H1 (cell line): ENCODE data around the gene SLC24A4. TPM values are rescaled to one million over a fixed set of nuclear protein-coding genes. Genes with fewer than 3 reads are reported as not detected.

ENCODE experiments used
- CTCF ChIA-PET: fragments of 300-600 bp; sonication (Branson Sonifier 250); formaldehyde crosslinking; loops from one replicate; lab custom pipeline; 2021; ENCODE audit not compliant: partially characterized antibody; lab: Charles Lee
- POLR2A ChIA-PET: fragments of 300-600 bp; sonication (Branson Sonifier 250); formaldehyde crosslinking; loops from one replicate; lab custom pipeline; 2021; ENCODE audit warnings: inconsistent platforms; ENCODE audit not compliant: partially characterized antibody; lab: Charles Lee
- DNase-seq, 2 experiments: peaks; one replicate each; pipeline versions ENCODE4 v3.0.0 to v3.0.0-alpha.2; 2010 to 2022; ENCODE audit warnings: low spot score in 2 of 2, low read depth in 1 of 2, mixed read lengths in 1 of 2
- FAIRE-seq: peaks from 2 replicates; lab custom pipeline; 2011; peaks lifted over from hg19 to GRCh38; lab: Jason Lieb, UNC
- H2AFZ ChIP-seq: 2 replicates; pipeline ENCODE4 v1.8.1; 2012; ENCODE audit warnings: low read length, inconsistent platforms
- H2AK5ac ChIP-seq: 2 replicates; pipeline ENCODE4 v1.6.1; 2013; ENCODE audit warnings: low read depth, low read length
- H2BK120ac ChIP-seq: replicated peaks from 2 replicates; pipeline ENCODE3; 2013; ENCODE audit warnings: low read depth, low read length, inconsistent platforms
- H2BK12ac ChIP-seq: 2 replicates; pipeline ENCODE4 v1.6.1; 2013; ENCODE audit warnings: low read depth, low read length
- H2BK15ac ChIP-seq: 2 replicates; pipeline ENCODE4 v1.6.1; 2013; ENCODE audit warnings: low read length
- H2BK20ac ChIP-seq: 2 replicates; pipeline ENCODE4 v1.6.1; 2013; ENCODE audit warnings: low read length
- H2BK5ac ChIP-seq: 2 replicates; pipeline ENCODE4 v1.6.1; 2013; ENCODE audit warnings: low read depth, low read length
- H3K14ac ChIP-seq: 2 replicates; pipeline ENCODE4 v1.6.1; 2013; ENCODE audit warnings: inconsistent platforms; ENCODE audit not compliant: insufficient read length
- H3K18ac ChIP-seq: 2 replicates; pipeline ENCODE4 v1.6.1; 2013; ENCODE audit warnings: low read length; ENCODE audit errors: extremely low read depth
- H3K23ac ChIP-seq: 2 replicates; pipeline ENCODE4 v1.6.1; 2013; ENCODE audit warnings: inconsistent platforms; ENCODE audit not compliant: insufficient read length
- H3K23me2 ChIP-seq: 2 replicates; pipeline ENCODE4 v1.6.1; 2013; ENCODE audit warnings: low read depth, low read length
- H3K27ac ChIP-seq: 2 replicates; pipeline ENCODE4 v1.6.1; 2011; ENCODE audit warnings: low read depth, low read length, inconsistent platforms
- H3K27me3 ChIP-seq, 4 experiments: replicated peaks in 1 of 4; 1 replicate in 1 of 4; 2 replicates in 3 of 4; pipeline versions ENCODE4 v1.6.1 to v1.8.1; 2011 to 2013; ENCODE audit warnings: low read length in 3 of 4, mild to moderate bottlenecking in 3 of 4, inconsistent platforms in 2 of 4, mixed read lengths in 2 of 4, moderate library complexity in 1 of 4; ENCODE audit not compliant: control insufficient read depth in 3 of 4, insufficient read depth in 3 of 4; ENCODE audit errors: extremely low read depth in 1 of 4
- H3K36me3 ChIP-seq, 4 experiments: 2 replicates each; pipeline versions ENCODE4 v1.6.1 to v1.8.1; 2011 to 2013; ENCODE audit warnings: mild to moderate bottlenecking in 4 of 4, low read length in 3 of 4, moderate library complexity in 2 of 4, control low read depth in 1 of 4, inconsistent platforms in 1 of 4; ENCODE audit not compliant: insufficient read depth in 4 of 4, control insufficient read depth in 2 of 4
- H3K4ac ChIP-seq: replicated peaks from 2 replicates; pipeline ENCODE3; 2013; ENCODE audit warnings: low read length, low read depth, mixed read lengths, inconsistent platforms; ENCODE audit not compliant: insufficient read length
- H3K4me1 ChIP-seq, 4 experiments: replicated peaks in 1 of 4; 1 replicate in 1 of 4; 2 replicates in 3 of 4; pipeline versions ENCODE4 v1.6.1 to v1.8.1; 2011 to 2013; ENCODE audit warnings: low read length in 3 of 4, inconsistent platforms in 2 of 4, mixed read lengths in 1 of 4; ENCODE audit not compliant: insufficient read depth in 4 of 4, control insufficient read depth in 3 of 4
- H3K4me2 ChIP-seq, 2 experiments: 2 replicates each; pipeline versions ENCODE4 v1.6.1 to v1.8.1; 2011 to 2013; ENCODE audit warnings: low read depth in 2 of 2, low read length in 2 of 2, control low read depth in 1 of 2, inconsistent platforms in 1 of 2, mild to moderate bottlenecking in 1 of 2; ENCODE audit not compliant: insufficient read depth in 1 of 2
- H3K4me3 ChIP-seq, 4 experiments: fragments of 200-600, 300-600 bp in 1 of 4; sonication (generic), shearing (Covaris generic), sonication (Bioruptor Twin) in 1 of 4; 2 replicates each; pipeline versions ENCODE4 v1.5.1 to v1.8.1; 2011 to 2016; ENCODE audit warnings: low read length in 4 of 4, low read depth in 3 of 4, control low read depth in 2 of 4, inconsistent platforms in 2 of 4, mild to moderate bottlenecking in 2 of 4, mixed read lengths in 1 of 4, moderate library complexity in 1 of 4; ENCODE audit not compliant: insufficient read depth in 2 of 4; ENCODE audit errors: extremely low read depth in 1 of 4
- H3K56ac ChIP-seq: replicated peaks from 2 replicates; pipeline ENCODE3; 2013; ENCODE audit warnings: low read depth, mild to moderate bottlenecking, mixed read lengths, low read length, inconsistent platforms; ENCODE audit not compliant: insufficient read length
- H3K79me1 ChIP-seq: 2 replicates; pipeline ENCODE4 v1.6.1; 2013; ENCODE audit warnings: low read depth, low read length, control low read depth
- H3K79me2 ChIP-seq, 2 experiments: 2 replicates each; pipeline versions ENCODE4 v1.6.1 to v1.8.1; 2012 to 2013; ENCODE audit warnings: low read length in 2 of 2, mild to moderate bottlenecking in 2 of 2, inconsistent platforms in 1 of 2; ENCODE audit not compliant: insufficient read depth in 2 of 2, control insufficient read depth in 1 of 2
- H3K9ac ChIP-seq, 4 experiments: replicated peaks in 1 of 4; 1 replicate in 1 of 4; 2 replicates in 3 of 4; pipeline versions ENCODE4 v1.6.1 to v1.8.1; 2011 to 2013; ENCODE audit warnings: low read depth in 3 of 4, low read length in 3 of 4, control low read depth in 2 of 4, mild to moderate bottlenecking in 2 of 4, moderate library complexity in 2 of 4, inconsistent platforms in 1 of 4; ENCODE audit errors: extremely low read depth in 1 of 4
- H3K9me3 ChIP-seq, 2 experiments: 2 replicates each; pipeline versions ENCODE4 v1.6.1 to v1.8.1; 2012 to 2013; ENCODE audit warnings: mild to moderate bottlenecking in 2 of 2, moderate library complexity in 2 of 2, control low read depth in 1 of 2, inconsistent platforms in 1 of 2, low read depth in 1 of 2, low read length in 1 of 2, mixed read lengths in 1 of 2; ENCODE audit not compliant: insufficient read depth in 2 of 2
- H4K20me1 ChIP-seq, 2 experiments: replicated peaks in 1 of 2; 2 replicates each; pipeline versions ENCODE3 to v1.8.1; 2011 to 2013; ENCODE audit warnings: inconsistent platforms in 2 of 2, low read length in 2 of 2, mild to moderate bottlenecking in 1 of 2; ENCODE audit not compliant: insufficient read depth in 2 of 2, control insufficient read depth in 1 of 2
- H4K5ac ChIP-seq: 2 replicates; pipeline ENCODE4 v1.6.1; 2013; ENCODE audit warnings: low read length, low read depth, mixed read lengths, inconsistent platforms; ENCODE audit not compliant: insufficient read length
- H4K8ac ChIP-seq: 2 replicates; pipeline ENCODE4 v1.8.0; 2013; ENCODE audit warnings: mild to moderate bottlenecking, moderate library complexity, low read length, inconsistent platforms; ENCODE audit not compliant: insufficient read depth; ENCODE audit errors: extremely low read depth
- H4K91ac ChIP-seq: replicated peaks from 2 replicates; pipeline ENCODE3; 2013; ENCODE audit warnings: low read length, mixed read lengths, inconsistent platforms; ENCODE audit not compliant: insufficient read length
- BRCA1 ChIP-seq: IDR thresholded peaks from 2 replicates; pipeline ENCODE4 v1.6.1; 2012; ENCODE audit warnings: low read depth, low read length, improper control_type of control experiment
- HDAC2 ChIP-seq, 2 experiments: fragments of 300-600 bp in 1 of 2; sonication (generic) in 1 of 2; IDR thresholded peaks; 2 replicates each; pipeline ENCODE4 v1.6.1; 2011 to 2012; ENCODE audit warnings: low read depth in 2 of 2, low read length in 2 of 2, mild to moderate bottlenecking in 2 of 2, moderate library complexity in 2 of 2, borderline replicate concordance in 1 of 2, inconsistent platforms in 1 of 2
- KDM1A ChIP-seq: fragments of 200-600, 300-600 bp; sonication (generic); IDR thresholded peaks from 2 replicates; pipeline ENCODE4 v1.7.1; 2016; ENCODE audit warnings: mild to moderate bottlenecking, low read length, borderline replicate concordance
- PHF8 ChIP-seq: fragments of 200-600 bp; sonication (generic); conservative IDR thresholded peaks from 2 replicates; pipeline ENCODE4 v1.7.1; 2012; ENCODE audit warnings: low read depth, mild to moderate bottlenecking, inconsistent platforms, low read length, moderate library complexity
- RNF2 ChIP-seq: fragments of 200-900, 300-1000 bp; sonication (generic); IDR thresholded peaks from 2 replicates; pipeline ENCODE4 v1.7.1; 2016; ENCODE audit warnings: borderline replicate concordance, low read depth, mild to moderate bottlenecking, antibody characterized with exemption, low read length; ENCODE audit not compliant: poor library complexity, severe bottlenecking; ENCODE audit errors: missing control alignments
- SIRT6 ChIP-seq: IDR thresholded peaks from one replicate; pipeline ENCODE4 v1.7.1; 2012; ENCODE audit warnings: low read length, inconsistent platforms
- TBP ChIP-seq: IDR thresholded peaks from 2 replicates; pipeline ENCODE4 v1.6.1; 2011; ENCODE audit warnings: low read depth, low read length, improper control_type of control experiment
- ZNF274 ChIP-seq: IDR thresholded peaks from 2 replicates; pipeline ENCODE4 v1.7.0; 2012; ENCODE audit warnings: low read length, borderline replicate concordance; ENCODE audit errors: extremely low read depth
- WGBS, 2 experiments: shearing (Covaris generic) in 1 of 2; methylation state at CpG; one replicate each; pipeline versions ENCODE4 v1.1.6 to v1.1.7; 2013 to 2015; ENCODE audit warnings: low lambda C conversion rate in 2 of 2, mixed read lengths in 2 of 2, inconsistent platforms in 1 of 2, low coverage in 1 of 2, missing lambda C conversion rate in 1 of 2; ENCODE audit not compliant: insufficient replicate concordance in 2 of 2, insufficient coverage in 1 of 2, insufficient read length in 1 of 2; ENCODE audit errors: extremely low coverage in 1 of 2, missing lambda C conversion rate in 1 of 2; 5-methylcytosine and 5-hydroxymethylcytosine counted together
- polyA plus RNA-seq, 7 experiments: library from polyadenylated mRNA; depleted of rRNA in 3 of 7; stranded (reverse) in 5 of 7; unstranded in 2 of 7; fragments of >200 nt in 5 of 7; fragments of 200-250 nt in 2 of 7; gene quantifications; 1 replicate in 5 of 7; 2 replicates in 1 of 7; 4 replicates in 1 of 7; pipeline versions ENCODE4 v1.2.1 to v1.2.3, GENCODE V29; 2011 to 2013; ENCODE audit warnings: missing spikeins in 2 of 7, mixed read lengths in 2 of 7
- total RNA-seq: library from RNA; stranded (reverse); fragmentation: NEBNext Ultra II Directional; extraction: Animal tissue kit (Norgen Biotek cat#: 25700); gene quantifications from 2 replicates; pipeline ENCODE4 v1.2.1, GENCODE V29; 2021
- TF ChIP-seq, protein P1 (sequence below): IDR thresholded peaks from 2 replicates; pipeline ENCODE4 v1.6.1; 2012; ENCODE audit warnings: inconsistent platforms
- TF ChIP-seq, protein P2 (sequence below): IDR thresholded peaks from 2 replicates; pipeline ENCODE4 v1.6.1; 2011; ENCODE audit warnings: low read length, improper control_type of control experiment

Gene SLC24A4
- total and polyA plus RNA-seq, 2 of the 8 experiments (the other 6 are each of a cell fraction or from before 2014, with no cell fraction given) = 0.27 to 0.89 TPM

DNA sequence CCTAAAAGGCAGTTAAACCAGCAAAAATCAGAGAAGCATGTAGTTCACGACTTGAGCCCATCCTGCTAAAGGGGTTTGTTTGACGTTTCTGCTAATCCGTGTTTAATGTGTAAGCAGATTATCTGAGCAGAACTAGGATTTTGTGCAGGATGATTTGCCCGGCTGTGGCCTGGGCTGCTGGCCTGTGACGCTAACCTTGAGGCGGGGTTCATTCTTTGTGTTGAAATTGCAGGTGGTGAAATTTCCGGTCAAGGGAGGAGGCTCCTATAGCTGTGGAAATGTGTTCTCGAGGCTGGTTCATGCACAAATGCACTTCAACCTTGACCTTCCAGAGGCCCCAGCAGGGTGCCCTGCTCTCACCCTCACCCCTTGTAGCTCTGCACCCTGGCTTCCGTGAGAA, 63.7 kb downstream of the SLC24A4 start:
- FAIRE-seq (no peak), DNase-seq (no peak)
- Histone ChIP-seq H3K36me3 (no peaks in the 10 kb centered on the region), H3K9me3 (no peaks in the 10 kb centered on the region), H4K20me1 (peaks cover 0 to 3% of the 10 kb centered on the region in 2 experiments), H3K27me3 (no peaks in the 10 kb centered on the region), H3K4me2 (no peak overlapping the region), H2BK120ac (no peak overlapping the region), H2AK5ac (no peak overlapping the region), H3K18ac (no peak overlapping the region), H3K23me2 (0 out of 2 replicates have a peak, but pooled peaks cover 2% of the 10 kb centered on the region), H3K4me1 (peaks cover 0 to 13% (median 1%) of the 10 kb centered on the region in 4 experiments; a peak in 5 of 7 replicates), H3K79me2 (no peaks in the 10 kb centered on the region), H4K5ac (no peak overlapping the region), H3K4ac (no peak overlapping the region), H4K8ac (no peak overlapping the region), H3K23ac (no peak overlapping the region), H3K79me1 (no peaks in the 10 kb centered on the region), H3K56ac (no peak overlapping the region), H3K9ac (no peak overlapping the region), H2BK20ac (no peak overlapping the region), H4K91ac (no peak overlapping the region), H2BK15ac (no peak overlapping the region), H3K14ac (no peak overlapping the region), H2BK12ac (no peak overlapping the region), H2AFZ (no peak overlapping the region), H3K4me3 (no peak overlapping the region), H3K27ac (no peak overlapping the region), H2BK5ac (no peak overlapping the region)
- 84% methylated on average over 9 of the region's 9 CpGs; no CpG with 5 or more reads in 1 of the 2 experiments for WGBS, 2 experiments
- POLR2A ChIA-PET = interaction anchor here (1.2 kb wide), 1 partner anchor 10 kb away, joined by 4 read pairs; no protein-coding TSS in a partner anchor
- CTCF ChIA-PET = interaction anchor here (1.1 to 1.5 kb wide), 2 partner anchors 34 to 178 kb away, joined by 3 read pairs; no protein-coding TSS in a partner anchor
- no peak for TF ChIP-seq SIRT6
- TF ChIP-seq, protein P1, sequence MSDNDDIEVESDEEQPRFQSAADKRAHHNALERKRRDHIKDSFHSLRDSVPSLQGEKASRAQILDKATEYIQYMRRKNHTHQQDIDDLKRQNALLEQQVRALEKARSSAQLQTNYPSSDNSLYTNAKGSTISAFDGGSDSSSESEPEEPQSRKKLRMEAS = no peak
- TF ChIP-seq HDAC2 (IDR thresholded peaks at IDR 0.05; ENCODE audit: borderline replicate concordance in 1 of 2, low read depth in 2 of 2, low read length in 2 of 2) = no peak
- TF ChIP-seq KDM1A = no peak
- no peak for TF ChIP-seq PHF8
- no peak for TF ChIP-seq BRCA1
- TF ChIP-seq RNF2 = no peak
- no peak for TF ChIP-seq ZNF274
- TF ChIP-seq, protein P2, sequence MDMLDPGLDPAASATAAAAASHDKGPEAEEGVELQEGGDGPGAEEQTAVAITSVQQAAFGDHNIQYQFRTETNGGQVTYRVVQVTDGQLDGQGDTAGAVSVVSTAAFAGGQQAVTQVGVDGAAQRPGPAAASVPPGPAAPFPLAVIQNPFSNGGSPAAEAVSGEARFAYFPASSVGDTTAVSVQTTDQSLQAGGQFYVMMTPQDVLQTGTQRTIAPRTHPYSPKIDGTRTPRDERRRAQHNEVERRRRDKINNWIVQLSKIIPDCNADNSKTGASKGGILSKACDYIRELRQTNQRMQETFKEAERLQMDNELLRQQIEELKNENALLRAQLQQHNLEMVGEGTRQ = no peak
- no peak for TF ChIP-seq TBP
